ENCODE data around the gene KCTD16.

Gene KCTD16

DNA sequence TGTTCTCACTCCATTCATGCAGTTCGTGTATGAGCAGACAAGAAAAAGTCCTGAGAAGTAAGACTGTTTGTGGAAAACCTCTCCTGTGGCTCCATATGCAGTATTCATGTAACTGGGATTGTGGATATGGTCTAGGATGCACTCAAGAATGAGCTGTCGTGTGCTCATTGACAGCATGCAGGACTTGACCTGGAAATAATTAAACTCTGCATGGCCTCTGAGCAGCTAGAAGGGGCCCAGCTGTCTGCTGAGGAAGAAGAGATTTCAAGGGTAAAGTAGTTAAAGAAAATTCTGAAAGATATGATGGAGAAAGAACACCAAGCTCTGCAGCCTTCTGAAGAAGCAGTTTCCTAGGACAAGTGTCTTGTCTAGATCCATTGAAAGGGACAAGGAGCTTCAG, 89.4 kb downstream of the KCTD16 start:
- in situ Hi-C loops (cut with MboI; ENCODE audit: low pct_unique_long_range_greater_than_20kb, low sequenced_read_pairs, unreplicated experiment) = no loop called here
- TF ChIP-seq CTCF (IDR thresholded peaks at IDR 0.05; ENCODE audit: extremely low read depth, insufficient read depth, missing control alignments) = no peak

GRCh38 chr5:144265643-144266247, 95.1 kb downstream of the KCTD16 start:
- in situ Hi-C loops (cut with MboI; ENCODE audit: low pct_unique_long_range_greater_than_20kb, low sequenced_read_pairs, unreplicated experiment) = no loop called here
- no peak for TF ChIP-seq CTCF (IDR thresholded peaks at IDR 0.05; ENCODE audit: extremely low read depth, insufficient read depth, missing control alignments)
- no peak for DNase-seq (ENCODE audit: low spot score)

More for the DNA sequence above, 89.4 kb downstream of the KCTD16 start:
- DNase-seq (ENCODE audit: low spot score) = no peak

DNA sequence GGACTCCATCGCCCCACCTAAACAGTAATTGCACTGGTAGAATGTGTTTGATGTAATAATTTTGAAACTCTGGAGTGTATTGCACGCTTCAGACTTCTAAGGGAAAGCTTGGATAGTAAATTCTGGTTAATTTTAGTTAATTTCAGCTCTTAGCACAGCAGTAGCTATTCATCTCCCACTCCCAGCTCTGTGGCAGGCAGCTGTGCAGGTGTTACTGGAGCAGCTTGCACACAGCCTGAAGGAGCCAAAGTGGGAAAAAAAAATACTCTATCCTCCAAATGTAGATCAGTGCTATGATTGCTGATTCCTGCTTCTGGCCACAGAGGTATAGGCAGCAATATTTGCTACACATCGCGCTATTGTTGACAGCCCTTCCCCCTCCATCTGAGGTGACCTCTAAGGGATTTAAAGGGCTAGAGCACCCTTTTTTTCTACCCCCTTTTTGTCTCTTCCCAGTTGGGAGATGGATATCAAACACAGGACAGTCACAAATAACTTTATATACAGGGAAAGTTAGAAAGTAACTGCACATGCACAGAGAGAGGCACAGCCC, 97.4 kb downstream of the KCTD16 start:
- in situ Hi-C loops (cut with MboI; ENCODE audit: low pct_unique_long_range_greater_than_20kb, low sequenced_read_pairs, unreplicated experiment) = no loop called here
- no peak for TF ChIP-seq CTCF (IDR thresholded peaks at IDR 0.05; ENCODE audit: extremely low read depth, insufficient read depth, missing control alignments)
- no peak for DNase-seq (ENCODE audit: low spot score)

DNA sequence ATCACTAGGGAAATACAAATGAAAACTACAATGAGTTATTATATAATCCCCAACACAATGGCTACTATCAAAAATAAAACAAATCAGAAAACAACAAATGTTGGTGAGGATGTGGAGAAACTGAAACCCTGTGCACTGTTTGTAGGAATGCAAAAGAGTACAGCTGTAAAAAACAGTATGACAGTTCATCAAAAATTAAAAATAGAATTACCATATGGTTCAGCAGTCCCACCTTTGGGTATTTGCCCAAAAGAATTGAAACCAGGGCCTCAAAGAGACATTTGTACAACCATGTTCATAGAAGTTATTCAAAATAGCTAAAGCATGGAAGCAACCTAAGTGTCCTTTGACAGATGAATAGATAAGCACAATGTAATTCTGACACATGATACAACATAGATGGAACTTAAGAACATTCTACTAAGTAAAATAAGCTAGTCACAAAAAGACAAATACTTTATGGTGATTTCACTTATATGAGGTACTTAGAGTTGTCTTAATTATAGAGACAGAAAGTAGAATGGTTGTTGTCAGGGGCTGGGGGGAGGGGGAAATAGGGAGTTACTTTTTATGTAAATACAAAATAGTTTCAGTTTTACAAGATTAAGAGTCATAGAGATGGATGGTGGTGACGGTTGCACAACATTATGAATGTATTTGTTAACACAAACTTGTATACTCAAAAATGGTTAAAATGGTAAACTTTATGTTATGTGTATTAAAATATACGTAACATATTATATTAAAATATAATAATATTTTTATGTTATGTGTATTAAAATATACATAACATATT, 102.8 kb downstream of the KCTD16 start:
- in situ Hi-C loops (cut with MboI; ENCODE audit: low pct_unique_long_range_greater_than_20kb, low sequenced_read_pairs, unreplicated experiment) = no loop called here
- TF ChIP-seq CTCF (IDR thresholded peaks at IDR 0.05; ENCODE audit: extremely low read depth, insufficient read depth, missing control alignments) = no peak
- DNase-seq (ENCODE audit: low spot score) = no peak

DNA sequence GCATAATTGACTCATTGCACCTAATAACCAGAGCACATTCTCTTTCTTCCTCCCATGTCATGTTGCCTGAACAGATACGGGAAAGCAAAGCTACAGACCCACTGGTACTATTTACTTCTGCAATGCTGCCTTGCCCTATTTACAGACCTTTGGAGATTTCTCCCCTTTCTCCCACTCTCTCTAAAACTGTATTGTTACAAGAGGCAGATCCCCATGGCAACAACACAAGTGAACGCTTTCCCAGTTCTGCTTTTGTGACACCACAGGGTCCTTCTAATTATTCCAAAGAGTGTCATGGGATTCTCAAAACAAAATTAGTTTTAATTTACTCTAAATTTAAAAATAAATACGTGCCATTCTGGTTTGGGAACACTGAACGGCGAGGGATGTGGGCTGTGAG, 104.7 kb downstream of the KCTD16 start:
- TF ChIP-seq CTCF (IDR thresholded peaks at IDR 0.05; ENCODE audit: extremely low read depth, insufficient read depth, missing control alignments) = no peak
- in situ Hi-C loops (cut with MboI; ENCODE audit: low pct_unique_long_range_greater_than_20kb, low sequenced_read_pairs, unreplicated experiment) = no loop called here
- DNase-seq (ENCODE audit: low spot score) = no peak

DNA sequence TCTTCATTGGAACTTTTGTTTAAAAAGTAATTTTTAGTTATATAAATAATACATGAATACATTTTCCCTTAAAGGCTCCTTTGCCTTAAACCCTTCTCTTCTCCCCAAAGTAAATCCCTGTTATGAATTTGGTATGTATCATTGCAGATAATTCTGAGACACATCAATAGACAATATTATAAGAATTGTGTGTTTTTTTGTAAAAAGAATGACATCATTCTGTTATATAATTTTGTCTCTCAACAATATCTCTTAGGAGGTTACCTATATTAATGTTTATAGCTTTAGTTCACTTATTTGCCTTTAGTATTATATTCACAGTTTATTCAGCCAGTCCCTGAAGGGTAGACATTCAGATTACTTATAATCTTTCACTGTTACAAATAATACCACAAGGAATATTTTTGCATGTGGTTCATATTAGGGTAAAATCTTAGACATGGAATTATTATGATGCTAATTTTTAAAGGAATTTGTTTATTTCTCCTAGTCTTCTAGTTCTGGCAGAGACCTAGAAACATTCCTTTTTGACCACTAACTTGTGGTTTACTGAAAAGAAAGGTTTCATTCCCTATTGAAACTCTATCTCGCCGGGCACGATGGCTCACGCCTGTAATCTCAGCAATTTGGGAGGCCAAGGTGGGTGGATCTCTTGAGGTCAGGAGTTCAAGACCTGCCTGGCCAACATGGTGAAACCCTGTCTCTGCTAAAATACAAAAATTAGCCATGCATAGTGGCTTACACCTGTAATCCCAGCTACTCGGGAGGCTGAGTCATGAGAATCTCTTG, 105.6 kb downstream of the KCTD16 start:
- in situ Hi-C loops (cut with MboI; ENCODE audit: low pct_unique_long_range_greater_than_20kb, low sequenced_read_pairs, unreplicated experiment) = no loop called here
- TF ChIP-seq CTCF (IDR thresholded peaks at IDR 0.05; ENCODE audit: extremely low read depth, insufficient read depth, missing control alignments) = no peak
- no peak for DNase-seq (ENCODE audit: low spot score)
